ENCODE data around the gene DCP1B.

DCP1B gene

DNA sequence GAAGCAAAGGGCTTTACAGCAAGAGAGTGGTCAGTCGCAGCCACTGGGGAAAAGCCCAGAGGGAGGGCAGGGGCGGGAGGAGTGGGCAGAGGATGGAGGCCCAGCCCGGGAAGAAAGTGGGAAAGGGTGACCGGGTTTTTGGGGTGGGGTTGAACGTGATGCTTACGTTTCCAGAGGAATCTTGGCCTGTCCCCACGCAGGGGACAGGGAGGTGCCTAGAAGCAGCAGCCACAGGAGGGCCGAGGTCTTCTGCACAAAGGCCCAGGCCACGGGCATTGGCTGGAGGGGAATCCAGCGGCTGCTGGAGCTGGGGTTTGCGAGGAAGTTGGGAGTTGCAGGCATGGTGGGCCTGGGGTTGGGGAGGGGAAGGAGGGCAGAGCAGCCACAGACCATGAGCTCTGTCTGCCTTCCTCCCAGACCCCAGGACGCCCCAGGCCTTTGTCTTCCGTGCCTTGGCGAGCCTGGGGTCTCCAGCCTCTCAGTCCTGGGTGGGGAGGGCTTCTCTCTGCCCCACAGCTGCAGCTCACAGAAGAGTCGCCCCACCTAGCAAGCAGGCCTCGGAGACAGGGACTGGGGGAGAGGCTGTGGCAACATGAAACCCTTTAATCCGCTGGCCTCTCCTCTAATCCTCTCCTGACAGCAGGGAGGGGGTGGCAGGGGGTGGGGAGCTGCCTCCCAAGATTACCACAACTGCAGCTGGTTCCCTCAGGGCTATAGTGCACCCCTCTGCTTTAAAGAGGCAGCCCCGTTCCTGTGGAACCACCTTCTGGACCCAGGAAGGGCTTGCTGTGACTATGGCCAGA, 86.0 kb downstream of the DCP1B start, which contains the start of gene CACNA2D4:
CACNA2D4 (minus strand) TSS at position 572 of the 803 bp plus-strand sequence; CDS start at position 393, 179 bp downstream.
- no peak for DNase-seq

DNA sequence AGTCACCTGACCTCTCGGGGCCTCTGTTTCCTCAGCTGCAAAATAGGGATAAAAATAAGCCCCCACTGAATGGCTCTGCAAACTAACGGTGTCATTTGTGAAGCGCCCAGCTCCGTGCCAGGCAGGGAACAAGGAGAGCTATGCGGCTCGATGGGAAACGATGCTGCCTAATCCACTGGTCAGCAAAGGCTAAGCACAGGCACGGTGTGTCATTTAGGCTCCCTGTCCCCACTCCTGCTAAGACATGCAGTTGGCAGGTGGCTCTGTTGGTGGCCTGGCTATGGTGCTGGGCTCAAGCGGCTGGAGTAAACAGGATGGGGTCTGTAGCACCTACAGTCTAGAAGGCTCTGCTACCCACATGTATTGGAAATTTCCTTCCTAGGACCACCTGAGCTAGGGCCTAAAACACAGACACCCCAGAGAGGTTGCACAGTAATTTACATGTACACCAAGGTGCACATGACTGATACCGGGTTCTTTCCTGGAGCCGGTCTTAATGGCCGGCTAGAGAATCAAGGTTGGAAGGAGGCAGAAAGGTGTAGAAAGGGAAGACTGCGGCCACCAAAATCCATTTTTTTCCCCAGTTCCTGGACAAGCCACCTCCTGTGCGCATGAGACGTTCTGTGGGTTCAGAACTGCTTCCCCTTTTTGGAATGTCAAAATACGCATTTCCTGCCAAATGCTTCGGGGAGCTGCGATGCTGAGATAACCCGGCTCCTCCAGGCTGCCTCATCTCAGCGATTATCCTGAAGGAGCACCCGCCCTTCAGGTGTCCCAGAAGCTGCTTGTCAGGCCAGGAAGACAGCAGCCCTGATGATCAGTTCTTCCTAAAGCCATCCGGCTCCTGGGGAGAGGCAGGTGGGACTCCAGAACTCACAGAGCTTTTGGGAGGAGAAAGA, 86.8 kb downstream of the DCP1B start:
- DNase-seq: no peak

GRCh38 chr12:1916371-1917171, 87.7 kb downstream of the DCP1B start:
- no peak for DNase-seq

- peak in 5 of 6 experiments; percentile 8 to 66 (median 45) for DNase-seq
Observed at GRCh38 chr12:1915082-1915968, 88.9 kb downstream of the DCP1B start.

DNA sequence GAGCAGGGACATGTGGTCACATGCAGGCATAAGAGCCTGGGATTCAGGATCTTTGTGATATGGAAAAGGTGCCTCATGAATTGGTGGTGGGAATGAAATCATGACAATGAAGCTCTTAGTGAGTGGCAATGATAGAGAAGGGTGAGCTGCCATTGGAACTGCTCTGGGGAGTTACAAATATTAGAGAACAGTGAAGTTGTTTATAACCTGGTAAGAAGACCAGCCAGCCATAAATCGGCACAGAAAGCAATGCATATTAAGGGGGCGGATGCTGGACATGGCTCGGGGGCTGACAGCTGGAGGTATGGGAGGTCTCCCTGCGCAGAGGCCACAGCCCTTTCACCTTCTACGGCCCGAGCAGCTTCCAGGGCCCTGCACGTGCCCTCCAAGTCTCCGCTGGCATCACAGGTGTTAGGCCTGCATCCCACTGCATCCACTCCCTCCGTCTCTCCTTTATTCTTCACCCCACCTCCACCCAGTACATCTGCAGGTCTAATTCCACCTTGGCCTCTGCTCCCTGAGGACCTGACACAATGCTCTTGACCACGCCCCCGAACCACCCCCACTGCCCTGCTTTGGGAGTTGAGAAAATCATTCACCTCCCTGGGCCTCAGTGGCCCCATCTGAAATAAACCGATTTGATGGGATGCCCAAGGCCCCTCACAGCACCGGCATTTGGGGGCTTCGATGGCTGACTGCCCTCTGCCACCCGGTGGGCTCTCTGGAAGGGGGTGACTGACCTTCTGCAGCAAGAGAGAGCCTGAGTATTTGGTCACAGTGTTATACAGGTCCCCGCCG, 89.9 kb downstream of the DCP1B start:
- DNase-seq: no peak

- DNase-seq: no peak
Observed at GRCh38 chr12:1913377-1914113, 90.7 kb downstream of the DCP1B start.

GRCh38 chr12:1912580-1913376, 91.5 kb downstream of the DCP1B start:
- DNase-seq: no peak

DNA sequence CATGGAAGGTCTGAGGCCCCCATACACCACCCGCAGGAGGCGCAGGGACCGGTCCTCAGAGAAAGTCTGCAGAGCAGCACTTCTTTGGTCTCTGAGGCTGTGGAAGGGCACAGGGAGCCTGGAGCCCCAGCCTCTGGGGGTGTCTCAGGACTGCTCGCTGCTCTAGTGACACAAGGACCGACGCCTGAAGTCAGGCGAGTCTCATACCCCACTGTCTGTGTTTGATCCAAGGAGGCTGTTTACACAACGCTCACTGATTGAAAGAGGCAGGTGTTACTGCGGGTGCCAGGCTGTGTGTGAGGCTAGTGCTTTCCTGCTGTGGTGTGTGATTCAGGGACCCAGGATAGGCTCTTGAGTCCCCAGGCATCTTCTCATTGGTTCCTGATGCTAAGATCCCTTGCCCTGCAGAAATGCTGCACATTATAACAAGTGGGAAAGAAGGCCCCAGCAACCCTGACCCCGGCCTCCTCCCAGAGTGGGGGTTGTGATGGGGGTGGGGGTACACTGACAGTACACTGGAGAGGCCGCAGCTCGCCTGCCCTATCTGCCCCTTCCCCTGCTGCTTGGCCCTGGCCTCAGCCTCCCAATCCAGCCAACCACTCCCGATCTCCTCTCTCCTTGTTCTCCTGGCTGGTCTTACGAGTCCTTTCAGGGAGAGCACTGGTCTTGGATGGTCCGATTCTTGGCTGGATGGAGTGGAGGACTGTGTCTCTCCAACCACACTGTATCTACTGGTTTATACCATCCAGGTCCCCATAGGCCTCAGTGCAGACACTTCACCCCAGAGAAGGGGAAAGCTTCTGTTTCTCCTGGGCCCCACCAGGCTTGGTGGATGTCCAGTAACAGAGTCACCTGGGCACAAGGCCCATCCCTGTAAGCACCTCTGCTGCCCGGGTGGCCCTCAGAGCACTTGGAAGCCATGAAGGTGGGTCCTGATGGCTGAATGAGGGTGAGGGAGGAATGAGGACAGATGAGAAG, 92.4 kb downstream of the DCP1B start:
- DNase-seq: no peak

GRCh38 chr12:1910468-1910867, 93.8 kb downstream of the DCP1B start:
- no peak for DNase-seq

- no peak for DNase-seq
Observed at GRCh38 chr12:1908758-1909157, 95.5 kb downstream of the DCP1B start.

DNA sequence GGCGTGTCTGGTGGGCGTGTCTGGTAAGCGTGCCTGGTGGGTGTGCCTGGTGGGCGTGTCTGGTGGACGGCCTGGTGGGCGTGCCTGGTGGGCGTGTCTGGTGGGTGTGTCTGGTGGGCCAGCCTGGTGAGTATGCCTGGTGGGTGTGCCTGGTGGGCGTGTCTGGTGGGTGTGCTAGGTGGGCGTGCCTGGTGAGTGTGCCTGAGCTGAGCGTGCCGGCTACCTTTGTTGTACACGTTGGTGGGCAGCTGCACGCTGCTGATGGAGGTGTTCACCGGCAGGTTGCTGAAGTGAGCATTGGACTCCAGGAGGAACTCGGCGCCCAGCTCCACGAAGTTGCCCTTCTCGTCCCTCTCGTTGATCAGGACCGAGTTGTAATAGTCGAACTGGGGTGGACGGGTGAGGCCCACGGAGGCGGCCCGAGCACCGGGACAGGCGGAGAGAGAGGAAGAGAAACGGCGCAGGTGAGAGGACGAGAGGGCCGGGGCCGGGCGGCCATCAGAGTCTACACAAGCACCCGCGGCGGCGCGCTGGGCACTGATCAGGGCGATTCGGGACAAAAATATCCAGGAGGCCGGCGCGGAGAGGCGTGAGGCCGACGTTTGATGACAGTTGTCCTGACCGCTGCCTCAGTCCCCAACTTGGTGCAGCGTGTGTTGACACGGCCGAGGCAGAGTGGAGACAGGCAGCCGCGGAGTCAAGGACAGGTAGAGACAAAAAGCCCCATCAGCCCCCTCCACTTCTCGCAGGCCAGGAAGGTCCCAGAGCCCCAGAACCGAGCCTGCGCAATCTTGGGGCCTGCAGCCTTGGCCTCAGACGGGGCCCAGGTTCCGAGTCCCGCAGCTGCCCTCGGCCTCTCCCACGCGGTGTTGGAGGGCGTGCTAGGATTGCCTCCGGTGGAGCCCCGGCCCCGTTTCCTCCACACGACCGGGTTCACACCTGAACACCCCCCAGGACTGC, 96.3 kb downstream of the DCP1B start:
- peak in 3 of 6 experiments; percentile 13 to 25 (median 18) for DNase-seq

DNA sequence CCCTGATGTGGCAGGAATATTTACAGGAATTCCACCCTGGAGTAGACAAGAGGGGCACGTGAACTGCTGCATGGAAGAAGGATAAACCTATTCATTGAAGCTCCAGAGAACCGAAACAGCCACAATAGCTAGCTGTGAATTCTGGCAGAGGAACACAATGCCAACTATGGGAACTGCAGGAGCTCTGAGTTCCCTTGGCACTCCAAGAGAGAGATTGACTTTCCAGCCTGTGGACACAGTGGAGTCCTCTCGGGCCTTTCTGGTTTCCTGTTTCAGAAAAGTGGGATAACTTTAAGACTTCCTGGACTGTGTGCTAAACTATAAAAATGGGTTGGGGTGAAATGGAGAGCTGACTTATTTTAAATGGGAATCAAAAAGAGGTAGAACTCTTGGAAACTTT, 97.7 kb downstream of the DCP1B start:
- DNase-seq: no peak

DNA sequence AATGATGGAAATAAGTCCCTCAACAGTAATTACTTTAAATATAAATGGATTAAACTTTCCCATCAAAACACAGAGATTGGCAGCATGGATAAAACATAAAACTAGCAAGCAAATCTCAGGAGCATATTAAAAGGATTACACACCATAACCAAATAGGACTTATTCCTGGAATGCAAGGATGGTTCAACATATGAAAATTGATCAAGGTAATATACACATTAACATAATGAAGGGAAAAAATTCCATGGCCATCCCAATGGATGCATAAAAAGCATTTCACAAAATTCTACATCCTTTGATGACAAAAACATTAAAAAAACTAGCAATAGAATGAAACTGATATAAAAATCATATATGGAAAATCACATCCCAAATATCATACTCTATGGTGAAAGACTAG, 99.4 kb downstream of the DCP1B start:
- DNase-seq: no peak

GRCh38 chr12:1896964-1897363, 107.3 kb downstream of the DCP1B start:
- no peak for DNase-seq

All from stimulated activated naive CD4-positive, alpha-beta T cell (primary cell).